ENCODE data around the gene PSMD9. TPM values are rescaled to one million over a fixed set of nuclear protein-coding genes. Genes with fewer than 3 reads are reported as not detected.
"Not testable (repeated sequence)": the region's sequence is repeated elsewhere in the genome, so short reads cannot be mapped to it uniquely, and the experiment has no call there.

The PSMD9 gene
- total RNA-seq, 2 donors from 2014 or later: 68.2 to 73.3 TPM

DNA sequence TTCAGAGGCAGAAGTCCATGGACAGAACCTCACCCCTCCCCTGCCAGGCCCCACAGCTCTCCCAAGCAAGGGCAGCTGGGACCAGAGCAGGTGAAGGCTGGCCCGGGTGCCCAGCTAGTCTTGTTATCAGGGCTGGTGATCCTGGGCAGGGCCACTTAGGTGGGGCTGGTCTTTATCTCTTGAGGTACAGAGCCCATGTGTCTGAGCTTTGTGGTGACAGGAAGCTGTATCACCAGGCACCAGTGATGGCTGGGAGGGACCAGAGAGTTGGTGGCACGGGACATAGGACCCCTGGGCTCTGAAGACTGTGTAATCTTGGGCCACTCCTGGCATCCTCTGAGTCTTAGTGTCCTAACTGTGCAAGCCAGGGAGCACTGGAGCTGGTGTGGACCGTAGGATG, 17.1 kb upstream of the PSMD9 start:
- Histone ChIP-seq H3K36me3 (no peaks in the 10 kb centered on the region), H3K4me3 (no peak overlapping the region), H3K27ac (no peak overlapping the region), H3K4me1 (replicated peaks) (no peaks in the 10 kb centered on the region), H3K27me3 (replicated peaks; ENCODE audit: insufficient read depth) (no peaks in the 10 kb centered on the region), H3K9me3 (no peaks in the 10 kb centered on the region)
- TF ChIP-seq POLR2AphosphoS5 (IDR thresholded peaks at IDR 0.05) (no peak), POLR2A (IDR thresholded peaks at IDR 0.05) (no peak)
- TF ChIP-seq, protein P1, sequence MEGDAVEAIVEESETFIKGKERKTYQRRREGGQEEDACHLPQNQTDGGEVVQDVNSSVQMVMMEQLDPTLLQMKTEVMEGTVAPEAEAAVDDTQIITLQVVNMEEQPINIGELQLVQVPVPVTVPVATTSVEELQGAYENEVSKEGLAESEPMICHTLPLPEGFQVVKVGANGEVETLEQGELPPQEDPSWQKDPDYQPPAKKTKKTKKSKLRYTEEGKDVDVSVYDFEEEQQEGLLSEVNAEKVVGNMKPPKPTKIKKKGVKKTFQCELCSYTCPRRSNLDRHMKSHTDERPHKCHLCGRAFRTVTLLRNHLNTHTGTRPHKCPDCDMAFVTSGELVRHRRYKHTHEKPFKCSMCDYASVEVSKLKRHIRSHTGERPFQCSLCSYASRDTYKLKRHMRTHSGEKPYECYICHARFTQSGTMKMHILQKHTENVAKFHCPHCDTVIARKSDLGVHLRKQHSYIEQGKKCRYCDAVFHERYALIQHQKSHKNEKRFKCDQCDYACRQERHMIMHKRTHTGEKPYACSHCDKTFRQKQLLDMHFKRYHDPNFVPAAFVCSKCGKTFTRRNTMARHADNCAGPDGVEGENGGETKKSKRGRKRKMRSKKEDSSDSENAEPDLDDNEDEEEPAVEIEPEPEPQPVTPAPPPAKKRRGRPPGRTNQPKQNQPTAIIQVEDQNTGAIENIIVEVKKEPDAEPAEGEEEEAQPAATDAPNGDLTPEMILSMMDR (IDR thresholded peaks at IDR 0.05): no peak
- WGBS: 76% methylated on average over 3 of the region's 3 CpGs
- intact Hi-C loops (cut with DNase I): no loop called here
- no peak for DNase-seq (ENCODE audit: low spot score)

DNA sequence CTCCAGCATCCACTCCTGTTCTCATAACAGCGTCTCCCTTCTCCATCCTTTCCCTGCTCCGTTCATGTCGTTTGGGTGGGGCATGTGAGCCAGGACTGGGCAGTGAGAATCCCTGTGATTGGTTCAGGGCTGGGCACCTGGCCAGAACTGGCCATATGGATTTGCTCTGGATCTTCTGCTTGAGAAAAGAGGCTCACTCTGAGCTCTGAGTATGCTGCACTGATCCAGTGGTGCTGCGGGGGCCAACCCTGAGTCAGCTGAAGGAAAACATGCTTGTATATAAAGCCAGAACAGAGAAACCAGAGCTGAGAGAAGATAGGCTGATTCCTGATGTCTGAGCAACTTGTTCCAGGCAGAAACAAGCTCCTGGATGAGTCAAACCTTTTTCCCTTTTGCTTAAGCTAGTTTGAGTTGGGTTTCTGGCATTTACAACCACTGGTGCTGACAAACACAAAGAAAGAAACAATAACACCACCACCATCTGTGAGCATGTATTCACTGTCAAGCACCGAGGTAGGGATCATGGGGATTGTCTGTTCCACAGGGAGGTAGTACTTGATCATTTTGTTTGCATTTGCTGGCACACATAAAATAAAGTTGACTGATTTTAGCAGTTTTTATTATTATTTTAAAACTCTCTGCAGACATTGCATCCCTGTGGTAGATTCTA, 15.9 kb upstream of the PSMD9 start:
- Histone ChIP-seq H3K36me3 (no peaks in the 10 kb centered on the region), H3K4me1 (replicated peaks) (no peaks in the 10 kb centered on the region), H3K27me3 (replicated peaks; ENCODE audit: insufficient read depth) (no peaks in the 10 kb centered on the region), H3K4me3 (no peak overlapping the region), H3K9me3 (no peaks in the 10 kb centered on the region), H3K27ac (no peak overlapping the region)
- 37% methylated on average over 5 of the region's 5 CpGs for WGBS
- intact Hi-C loops (cut with DNase I): no loop called here
- DNase-seq (ENCODE audit: low spot score): no peak
- TF ChIP-seq, protein P1 (IDR thresholded peaks at IDR 0.05): no peak
- TF ChIP-seq POLR2A (IDR thresholded peaks at IDR 0.05) (no peak), POLR2AphosphoS5 (IDR thresholded peaks at IDR 0.05) (no peak)

- H3K27me3 ChIP-seq (replicated peaks; ENCODE audit: insufficient read depth): no peaks in the 10 kb centered on the region
- no peaks in the 10 kb centered on the region for H3K9me3 ChIP-seq
- DNase-seq (ENCODE audit: low spot score): no peak
- TF ChIP-seq POLR2A (IDR thresholded peaks at IDR 0.05) (no peak), POLR2AphosphoS5 (IDR thresholded peaks at IDR 0.05) (no peak)
- TF ChIP-seq, protein P1 (IDR thresholded peaks at IDR 0.05): no peak
- no peaks in the 10 kb centered on the region for H3K4me1 ChIP-seq (replicated peaks)
- H3K4me3 ChIP-seq: no peak overlapping the region
- H3K27ac ChIP-seq: no peak overlapping the region
- 88% methylated on average over 6 of the region's 6 CpGs for WGBS
- intact Hi-C loops (cut with DNase I): no loop called here
- no peaks in the 10 kb centered on the region for H3K36me3 ChIP-seq
Observed at GRCh38 chr12:121873216-121873569, 15.4 kb upstream of the PSMD9 start.

DNA sequence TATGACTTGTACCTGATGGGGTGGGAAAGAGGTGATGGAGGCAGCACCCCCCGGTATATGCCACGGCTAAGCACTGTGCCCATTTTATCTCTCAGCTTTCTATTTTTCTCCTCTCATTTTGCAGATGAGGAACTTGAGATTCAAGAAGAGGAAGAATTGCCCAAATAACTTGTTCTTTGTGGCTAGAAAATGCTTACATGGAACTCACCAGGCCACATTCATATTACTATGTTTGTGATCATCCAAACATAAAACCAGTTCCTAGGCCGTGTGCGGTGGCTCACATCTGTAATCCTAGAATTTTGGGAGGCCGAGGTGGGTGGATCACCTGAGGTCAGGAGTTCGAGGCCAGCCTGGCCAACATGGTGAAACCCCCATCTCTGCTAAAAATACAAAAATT, 14.5 kb upstream of the PSMD9 start:
- no peak for DNase-seq (ENCODE audit: low spot score)
- intact Hi-C loops (cut with DNase I): no loop called here
- 96% methylated on average over 6 of the region's 6 CpGs for WGBS
- Histone ChIP-seq H3K27me3 (replicated peaks; ENCODE audit: insufficient read depth) (no peaks in the 10 kb centered on the region), H3K36me3 (no peaks in the 10 kb centered on the region), H3K4me3 (no peak overlapping the region), H3K9me3 (no peaks in the 10 kb centered on the region), H3K27ac (no peak overlapping the region), H3K4me1 (replicated peaks) (no peaks in the 10 kb centered on the region)
- TF ChIP-seq POLR2AphosphoS5 (IDR thresholded peaks at IDR 0.05): no peak
- no peak for TF ChIP-seq POLR2A (IDR thresholded peaks at IDR 0.05)
- TF ChIP-seq, protein P1 (IDR thresholded peaks at IDR 0.05): no peak

- Histone ChIP-seq H3K27ac (no peak overlapping the region), H3K4me1 (replicated peaks) (no peaks in the 10 kb centered on the region), H3K36me3 (no peaks in the 10 kb centered on the region), H3K4me3 (no peak overlapping the region), H3K27me3 (replicated peaks; ENCODE audit: insufficient read depth) (no peaks in the 10 kb centered on the region), H3K9me3 (no peaks in the 10 kb centered on the region)
- no peak for TF ChIP-seq POLR2AphosphoS5 (IDR thresholded peaks at IDR 0.05)
- no peak for TF ChIP-seq POLR2A (IDR thresholded peaks at IDR 0.05)
- TF ChIP-seq, protein P1 (IDR thresholded peaks at IDR 0.05): no peak
- no peak for DNase-seq (ENCODE audit: low spot score)
- WGBS: 84% methylated on average over 6 of the region's 6 CpGs
- intact Hi-C loops (cut with DNase I): no loop called here
Observed at GRCh38 chr12:121875582-121875981, 13.0 kb upstream of the PSMD9 start.

DNA sequence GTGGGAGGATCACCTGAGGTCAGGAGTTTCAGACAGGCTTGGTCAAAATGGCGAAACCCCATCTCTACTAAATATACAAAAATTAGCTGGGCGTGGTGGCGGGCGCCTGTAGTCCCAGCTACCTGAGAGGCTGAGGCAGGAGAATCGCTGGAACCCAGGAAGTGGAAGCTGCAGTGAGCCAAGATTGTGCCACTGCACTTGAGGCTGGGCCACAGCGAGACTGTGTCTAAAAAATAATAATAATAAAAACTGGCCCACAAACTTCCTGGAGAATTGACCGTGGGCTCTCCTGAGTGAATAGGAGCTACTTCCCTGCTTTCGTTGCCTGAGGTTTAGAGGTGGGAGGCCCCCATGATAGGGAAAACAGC, 12.5 kb upstream of the PSMD9 start:
- H3K27ac ChIP-seq; H3K27me3 ChIP-seq (replicated peaks; ENCODE audit: insufficient read depth); H3K4me3 ChIP-seq; H3K4me1 ChIP-seq (replicated peaks); DNase-seq (ENCODE audit: low spot score); H3K36me3 ChIP-seq; H3K9me3 ChIP-seq; intact Hi-C loops (cut with DNase I): not testable (repeated sequence)
- WGBS: 89% methylated on average over 8 of the region's 8 CpGs
